Anterior cingulate cortex (tissue), 58 donors: ENCODE measurements around the gene PCDHGA5.
"Not testable (repeated sequence)": the region's sequence is repeated elsewhere in the genome, so short reads cannot be mapped to it uniquely, and the experiment has no call there.

Experiments used
- DNase-seq, 58 donors: peaks; one replicate each; lab custom pipeline; 2025; lab: John Stamatoyannopoulos, UW

The PCDHGA5 gene

GRCh38 chr5:141349917-141350619 lies 13.9 kb upstream of the PCDHGA5 start, which contains the start of gene PCDHGB1:
Gene PCDHGB1, plus strand, starts transcription at chr5:141350099. Its CDS starts 162 bp downstream, at chr5:141350261.
- peak in 8 of 58 donors; percentile 3 to 25 (median 10) for DNase-seq

DNA sequence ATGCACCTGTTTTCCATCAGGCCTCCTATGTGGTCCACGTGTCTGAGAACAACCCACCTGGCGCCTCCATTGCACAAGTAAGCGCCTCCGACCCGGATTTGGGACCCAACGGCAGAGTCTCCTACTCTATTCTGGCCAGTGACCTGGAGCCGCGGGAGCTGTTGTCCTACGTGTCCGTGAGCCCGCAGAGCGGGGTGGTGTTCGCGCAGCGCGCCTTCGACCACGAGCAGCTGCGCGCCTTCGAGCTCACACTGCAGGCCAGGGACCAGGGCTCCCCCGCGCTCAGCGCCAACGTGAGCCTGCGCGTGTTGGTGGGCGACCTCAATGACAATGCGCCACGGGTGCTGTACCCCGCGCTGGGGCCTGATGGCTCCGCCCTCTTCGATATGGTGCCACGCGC lies 12.4 kb upstream of the PCDHGA5 start:
- no peak for DNase-seq

- DNase-seq, result no peak
Observed at GRCh38 chr5:141354900-141355469, 9.0 kb upstream of the PCDHGA5 start, which contains the start of gene PCDHGA4. Gene PCDHGA4, plus strand, starts transcription at chr5:141355021. Its CDS starts 87 bp downstream, at chr5:141355108.

DNA sequence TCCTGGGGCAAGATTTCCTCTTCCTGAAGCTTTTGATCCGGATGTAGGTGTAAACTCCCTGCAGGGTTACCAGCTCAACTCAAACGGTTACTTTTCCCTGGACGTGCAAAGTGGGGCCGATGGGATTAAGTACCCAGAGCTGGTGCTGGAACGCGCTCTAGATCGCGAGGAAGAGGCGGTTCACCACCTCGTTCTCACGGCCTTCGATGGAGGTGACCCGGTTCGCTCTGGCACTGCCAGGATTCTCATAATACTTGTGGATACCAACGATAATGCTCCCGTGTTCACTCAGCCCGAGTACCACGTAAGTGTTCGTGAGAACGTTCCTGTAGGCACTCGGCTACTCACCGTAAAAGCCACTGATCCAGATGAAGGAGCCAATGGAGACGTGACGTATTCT lies 8.3 kb upstream of the PCDHGA5 start:
- DNase-seq, result no peak

DNA sequence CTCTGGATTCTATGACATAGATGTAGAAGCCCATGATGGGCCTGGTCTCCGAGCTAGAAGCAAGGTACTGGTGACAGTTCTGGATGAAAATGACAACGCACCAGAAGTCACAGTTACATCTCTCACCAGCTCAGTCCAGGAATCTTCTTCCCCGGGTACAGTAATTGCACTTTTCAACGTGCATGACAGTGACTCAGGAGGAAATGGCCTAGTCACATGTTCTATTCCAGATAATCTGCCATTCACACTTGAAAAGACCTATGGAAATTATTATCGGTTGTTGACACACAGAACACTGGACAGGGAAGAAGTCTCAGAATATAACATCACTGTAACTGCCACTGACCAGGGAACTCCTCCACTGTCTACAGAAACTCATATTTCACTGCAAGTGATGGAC lies 7.8 kb upstream of the PCDHGA5 start:
- no peak for DNase-seq

- DNase-seq, result no peak
Observed at GRCh38 chr5:141356950-141357349, 7.0 kb upstream of the PCDHGA5 start.

DNA sequence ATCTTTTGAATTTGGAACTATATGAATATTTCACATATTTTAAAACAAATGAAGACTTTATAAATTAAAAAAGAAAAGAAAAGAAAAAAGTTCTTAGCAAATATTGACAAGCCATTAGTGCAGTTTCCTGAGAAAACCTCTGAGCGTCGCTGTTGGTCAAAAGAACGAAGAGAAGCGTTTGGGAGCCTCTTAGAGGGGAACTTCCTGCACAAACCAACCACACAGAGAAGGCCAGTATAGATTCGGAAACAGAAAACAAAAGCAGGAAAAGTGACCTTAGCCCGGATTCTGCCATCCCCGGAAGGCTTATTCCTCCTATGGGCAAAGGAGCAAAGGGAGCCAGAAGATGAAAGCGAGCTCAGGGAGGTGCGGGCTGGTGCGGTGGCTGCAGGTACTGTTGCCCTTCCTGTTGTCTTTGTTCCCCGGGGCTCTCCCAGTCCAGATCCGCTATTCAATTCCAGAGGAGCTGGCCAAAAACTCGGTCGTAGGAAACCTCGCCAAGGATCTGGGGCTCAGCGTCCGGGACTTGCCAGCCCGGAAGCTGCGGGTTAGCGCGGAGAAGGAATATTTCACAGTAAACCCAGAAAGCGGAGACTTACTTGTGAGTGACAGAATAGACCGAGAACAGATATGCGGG lies 4.1 kb upstream of the PCDHGA5 start, which contains the start of gene PCDHGB2:
TSS of gene PCDHGB2 (plus strand) at position 205 of the 637 bp plus-strand sequence. CDS start at position 347, 142 bp downstream.
- DNase-seq, result no peak

DNA sequence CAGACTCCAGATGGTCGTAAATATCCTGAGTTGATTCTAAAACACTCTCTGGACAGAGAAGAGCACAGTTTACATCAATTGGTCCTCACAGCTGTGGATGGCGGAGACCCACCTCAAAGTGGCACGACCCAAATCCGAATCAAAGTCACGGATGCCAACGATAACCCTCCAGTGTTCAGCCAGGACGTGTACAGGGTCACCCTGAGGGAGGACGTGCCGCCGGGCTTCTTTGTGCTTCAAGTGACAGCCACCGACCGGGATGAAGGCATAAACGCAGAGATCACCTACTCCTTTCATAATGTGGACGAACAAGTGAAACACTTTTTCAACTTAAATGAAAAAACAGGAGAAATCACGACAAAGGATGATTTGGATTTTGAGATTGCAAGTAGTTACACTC lies 3.3 kb upstream of the PCDHGA5 start:
- no peak for DNase-seq

DNA sequence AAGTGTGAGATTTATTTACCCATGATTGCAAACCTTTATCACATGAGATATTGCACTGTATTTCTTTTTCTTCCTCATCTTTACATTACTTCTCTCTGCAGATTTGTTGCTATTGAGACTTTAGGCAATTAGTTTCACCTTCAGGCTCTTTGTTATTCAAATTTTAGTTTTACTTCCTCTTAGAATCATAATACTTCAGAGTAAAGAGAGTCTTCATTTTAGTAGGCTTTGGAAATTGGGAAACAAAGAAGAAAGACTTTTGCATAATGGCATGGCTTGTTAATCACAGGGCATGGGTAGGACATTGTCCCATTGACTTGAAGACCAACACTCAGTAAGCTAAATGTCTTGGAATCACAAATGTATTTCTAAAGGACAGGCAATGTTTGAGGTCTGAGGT lies 1.2 kb upstream of the PCDHGA5 start:
- DNase-seq, result no peak

DNA sequence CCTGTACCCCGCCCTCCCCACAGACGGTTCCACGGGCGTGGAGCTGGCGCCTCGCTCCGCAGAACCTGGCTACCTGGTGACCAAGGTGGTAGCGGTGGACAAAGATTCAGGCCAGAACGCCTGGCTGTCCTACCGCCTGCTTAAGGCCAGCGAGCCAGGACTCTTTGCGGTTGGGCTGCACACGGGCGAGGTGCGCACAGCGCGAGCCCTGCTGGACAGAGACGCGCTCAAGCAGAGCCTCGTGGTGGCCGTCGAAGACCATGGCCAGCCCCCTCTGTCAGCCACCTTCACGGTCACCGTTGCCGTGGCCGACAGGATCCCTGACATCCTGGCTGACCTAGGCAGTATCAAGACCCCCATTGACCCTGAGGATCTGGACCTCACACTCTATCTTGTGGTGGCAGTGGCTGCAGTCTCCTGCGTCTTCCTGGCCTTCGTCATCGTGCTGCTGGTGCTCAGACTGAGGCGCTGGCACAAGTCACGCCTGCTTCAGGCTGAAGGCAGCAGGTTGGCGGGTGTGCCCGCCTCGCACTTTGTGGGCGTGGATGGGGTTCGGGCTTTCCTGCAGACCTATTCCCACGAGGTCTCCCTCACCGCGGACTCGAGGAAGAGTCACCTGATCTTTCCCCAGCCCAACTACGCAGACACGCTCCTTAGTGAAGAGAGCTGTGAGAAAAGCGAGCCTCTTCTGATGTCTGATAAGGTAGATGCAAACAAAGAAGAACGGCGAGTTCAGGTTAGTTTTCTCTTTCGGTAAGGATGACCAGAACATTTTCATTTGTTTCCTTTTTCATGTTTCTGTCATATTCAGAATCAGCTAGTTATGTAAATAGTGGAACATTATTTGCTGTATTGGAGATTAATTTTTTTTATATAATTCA lies 2.3 kb downstream of the PCDHGA5 start:
- no peak for DNase-seq

DNA sequence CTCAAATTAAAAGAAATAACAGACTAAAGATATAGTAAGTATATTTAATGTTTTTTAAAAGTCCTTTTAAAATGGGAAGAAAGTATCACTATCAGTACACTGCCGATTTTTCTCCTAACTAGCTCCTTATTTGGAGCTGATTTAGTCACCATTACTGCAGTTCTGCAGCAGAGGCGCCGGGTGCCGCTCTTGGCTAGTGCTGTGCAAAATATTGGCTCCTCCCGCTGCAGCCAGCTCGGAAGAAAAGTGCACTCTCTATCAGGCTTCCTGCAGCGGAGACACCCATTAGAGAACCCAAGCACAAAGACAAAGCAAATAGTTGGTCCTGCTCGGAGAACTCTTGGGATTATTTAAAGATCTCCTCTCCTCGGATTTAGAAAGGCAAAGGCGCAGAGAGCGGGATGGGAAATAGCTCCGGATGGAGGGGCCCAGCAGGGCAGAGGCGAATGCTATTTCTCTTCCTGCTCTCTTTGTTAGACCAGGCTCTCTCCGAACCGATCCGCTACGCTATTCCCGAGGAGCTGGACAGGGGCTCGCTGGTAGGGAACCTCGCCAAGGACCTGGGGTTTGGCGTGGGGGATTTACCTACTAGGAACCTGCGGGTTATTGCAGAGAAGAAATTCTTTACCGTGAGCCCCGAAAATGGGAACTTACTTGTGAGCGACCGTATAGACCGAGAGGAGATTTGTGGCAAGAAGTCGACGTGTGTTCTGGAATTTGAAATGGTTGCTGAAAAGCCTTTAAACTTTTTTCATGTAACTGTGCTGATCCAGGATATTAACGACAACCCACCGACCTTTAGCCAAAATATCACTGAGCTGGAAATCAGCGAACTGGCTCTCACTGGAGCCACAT lies 6.3 kb downstream of the PCDHGA5 start, which contains the start of gene PCDHGB3:
TSS of gene PCDHGB3 (plus strand) at position 249 of the 855 bp plus-strand sequence. CDS start at position 402, 153 bp downstream.
- no peak for DNase-seq

DNA sequence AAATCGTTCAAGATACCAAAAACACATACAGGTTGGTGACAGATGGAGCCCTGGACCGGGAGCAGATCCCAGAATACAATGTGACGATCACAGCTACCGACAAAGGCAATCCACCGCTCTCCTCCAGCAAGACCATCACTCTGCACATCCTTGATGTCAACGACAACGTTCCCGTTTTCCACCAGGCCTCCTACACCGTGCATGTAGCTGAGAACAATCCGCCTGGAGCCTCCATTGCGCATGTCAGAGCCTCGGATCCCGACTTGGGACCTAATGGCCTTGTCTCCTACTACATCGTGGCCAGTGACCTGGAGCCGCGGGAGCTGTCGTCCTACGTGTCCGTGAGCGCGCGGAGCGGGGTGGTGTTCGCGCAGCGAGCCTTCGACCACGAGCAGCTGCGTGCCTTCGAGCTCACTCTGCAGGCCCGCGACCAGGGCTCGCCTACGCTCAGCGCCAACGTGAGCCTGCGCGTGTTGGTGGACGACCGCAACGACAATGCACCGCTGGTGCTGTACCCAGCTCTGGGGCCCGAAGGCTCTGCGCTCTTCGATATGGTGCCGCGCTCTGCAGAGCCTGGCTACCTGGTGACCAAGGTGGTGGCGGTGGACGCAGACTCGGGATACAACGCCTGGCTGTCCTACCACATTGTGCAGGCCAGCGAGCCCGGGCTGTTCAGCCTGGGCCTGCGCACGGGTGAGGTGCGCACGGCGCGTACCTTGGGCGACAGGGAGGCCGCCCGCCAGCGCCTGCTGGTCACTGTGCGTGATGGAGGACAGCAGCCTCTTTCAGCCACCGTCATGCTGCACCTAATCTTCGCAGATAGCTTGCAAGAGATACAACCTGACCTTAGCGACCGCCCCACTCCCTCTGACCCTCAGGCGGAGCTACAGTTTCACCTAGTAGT lies 7.9 kb downstream of the PCDHGA5 start:
- no peak for DNase-seq

- no peak for DNase-seq
Observed at GRCh38 chr5:141373673-141374317, 9.8 kb downstream of the PCDHGA5 start, which contains the start of gene PCDHGA6. Gene PCDHGA6, plus strand, starts transcription at chr5:141373891. Its CDS starts 193 bp downstream, at chr5:141374084.

DNA sequence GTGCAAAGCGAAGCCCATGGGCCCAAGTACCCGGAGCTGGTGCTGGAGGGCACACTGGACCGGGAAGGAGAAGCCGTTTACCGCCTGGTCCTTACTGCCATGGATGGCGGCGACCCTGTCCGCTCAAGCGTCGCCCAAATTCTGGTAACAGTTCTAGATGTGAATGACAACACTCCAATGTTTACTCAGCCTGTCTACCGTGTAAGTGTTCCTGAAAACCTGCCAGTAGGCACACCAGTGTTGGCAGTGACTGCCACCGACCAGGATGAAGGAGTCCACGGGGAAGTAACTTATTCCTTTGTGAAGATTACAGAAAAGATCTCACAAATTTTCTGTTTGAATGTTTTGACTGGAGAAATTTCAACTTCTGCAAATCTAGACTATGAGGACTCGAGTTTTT lies 10.7 kb downstream of the PCDHGA5 start:
- DNase-seq, result no peak

DNA sequence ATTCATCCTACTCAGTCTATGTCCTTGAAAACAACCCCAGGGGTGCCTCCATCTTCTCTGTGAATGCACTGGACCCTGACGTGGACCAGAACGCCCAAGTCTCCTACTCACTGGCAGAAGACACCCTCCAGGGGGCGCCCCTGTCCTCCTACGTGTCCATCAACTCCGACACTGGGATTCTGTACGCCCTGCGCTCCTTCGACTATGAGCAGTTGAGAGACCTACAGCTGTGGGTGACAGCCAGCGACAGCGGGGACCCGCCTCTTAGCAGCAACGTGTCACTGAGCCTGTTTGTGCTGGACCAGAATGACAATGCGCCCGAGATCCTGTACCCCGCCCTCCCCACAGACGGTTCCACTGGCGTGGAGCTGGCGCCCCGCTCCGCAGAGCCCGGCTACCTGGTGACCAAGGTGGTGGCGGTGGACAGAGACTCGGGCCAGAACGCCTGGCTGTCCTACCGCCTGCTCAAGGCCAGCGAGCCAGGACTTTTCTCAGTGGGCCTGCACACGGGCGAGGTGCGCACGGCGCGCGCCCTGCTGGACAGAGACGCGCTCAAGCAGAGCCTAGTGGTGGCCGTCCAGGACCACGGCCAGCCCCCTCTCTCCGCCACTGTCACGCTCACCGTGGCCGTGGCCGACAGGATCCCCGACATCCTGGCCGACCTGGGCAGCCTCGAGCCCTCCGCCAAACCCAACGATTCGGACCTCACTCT lies 11.6 kb downstream of the PCDHGA5 start:
- not testable (repeated sequence) for DNase-seq

GRCh38 chr5:141382469-141383294 lies 18.7 kb downstream of the PCDHGA5 start, which contains the start of gene PCDHGA7:
Gene PCDHGA7, plus strand, starts transcription at chr5:141382742. Its CDS starts 158 bp downstream, at chr5:141382900.
- no peak for DNase-seq
